ENCODE results near the gene CYTL1.

The CYTL1 gene

GRCh38 chr4:4969298-4969697 lies 50.0 kb downstream of the CYTL1 start:
- Mint-ChIP-seq H3K27ac (no peak overlapping the region), H3K9me3 (peaks cover 12% of the 10 kb centered on the region), H3K36me3 (ENCODE audit: low read depth) (no peaks in the 10 kb centered on the region), H3K27me3 (ENCODE audit: low read depth) (peaks cover 28% of the 10 kb centered on the region), H3K4me1 (no peaks in the 10 kb centered on the region), H3K4me3 (no peak overlapping the region)
- TF ChIP-seq CTCF (IDR thresholded peaks at IDR 0.05; ENCODE audit: unreplicated experiment in 3 of 3), result no peak

GRCh38 chr4:4968161-4968725 lies 51.0 kb downstream of the CYTL1 start:
- Mint-ChIP-seq H3K27ac (no peak overlapping the region), H3K4me1 (no peaks in the 10 kb centered on the region), H3K27me3 (ENCODE audit: low read depth) (peaks cover 23% of the 10 kb centered on the region), H3K4me3 (no peak overlapping the region), H3K36me3 (ENCODE audit: low read depth) (no peaks in the 10 kb centered on the region), H3K9me3 (peaks cover 10% of the 10 kb centered on the region)
- no peak for TF ChIP-seq CTCF (IDR thresholded peaks at IDR 0.05; ENCODE audit: unreplicated experiment in 3 of 3)
